H1 (cell line): ENCODE data around the gene UBE4A.

Source experiments
- EGR1 ChIP-seq: IDR thresholded peaks from 2 replicates; pipeline ENCODE4 v1.6.1; 2011; ENCODE audit warnings: low read depth, low read length, borderline replicate concordance
- EP300 ChIP-seq, 2 experiments: IDR thresholded peaks; 1 replicate in 1 of 2; 2 replicates in 1 of 2; pipeline ENCODE4 v1.6.1; 2011 to 2012; ENCODE audit warnings: low read depth in 2 of 2, low read length in 2 of 2, mild to moderate bottlenecking in 2 of 2, borderline replicate concordance in 1 of 2, inconsistent platforms in 1 of 2, moderate library complexity in 1 of 2
- GABPA ChIP-seq: IDR thresholded peaks from 2 replicates; pipeline ENCODE4 v1.6.1; 2011; ENCODE audit warnings: mild to moderate bottlenecking, low read length, moderate library complexity, borderline replicate concordance; ENCODE audit not compliant: insufficient read depth
- NRF1 ChIP-seq: IDR thresholded peaks from 2 replicates; pipeline ENCODE4 v1.6.1; 2011; ENCODE audit warnings: mild to moderate bottlenecking, low read depth, low read length, improper control_type of control experiment
- PHF8 ChIP-seq: fragments of 200-600 bp; sonication (generic); conservative IDR thresholded peaks from 2 replicates; pipeline ENCODE4 v1.7.1; 2012; ENCODE audit warnings: low read depth, mild to moderate bottlenecking, inconsistent platforms, low read length, moderate library complexity
- POLR2AphosphoS5 ChIP-seq: IDR thresholded peaks from 2 replicates; pipeline ENCODE4 v1.6.1; 2011; ENCODE audit warnings: low read depth, low read length
- SP2 ChIP-seq: IDR thresholded peaks from 2 replicates; pipeline ENCODE4 v1.6.1; 2012; ENCODE audit warnings: mild to moderate bottlenecking, low read length, inconsistent platforms
- SUZ12 ChIP-seq: fragments of 200-600 bp; sonication (generic); IDR thresholded peaks from 2 replicates; pipeline ENCODE4 v1.6.1; 2012; ENCODE audit warnings: mild to moderate bottlenecking, inconsistent platforms, low read length, moderate library complexity, mixed read lengths
- TAF1 ChIP-seq: IDR thresholded peaks from 2 replicates; pipeline ENCODE4 v1.6.1; 2011; ENCODE audit warnings: mild to moderate bottlenecking, low read depth, low read length
- TAF7 ChIP-seq: optimal IDR thresholded peaks from 2 replicates; pipeline ENCODE3; 2011; ENCODE audit warnings: low read depth, mild to moderate bottlenecking, inconsistent platforms, low read length, moderate library complexity, borderline replicate concordance
- TF ChIP-seq, protein P1 (sequence below): IDR thresholded peaks from 2 replicates; pipeline ENCODE4 v1.6.1; 2011; ENCODE audit warnings: low read depth, mild to moderate bottlenecking, low read length; ENCODE audit not compliant: insufficient read depth
- TF ChIP-seq, protein P2 (sequence below), 3 experiments: IDR thresholded peaks; 1 replicate in 2 of 3; 2 replicates in 1 of 3; pipeline versions ENCODE4 v1.5.1 to v1.6.1; 2011; ENCODE audit warnings: low read length in 3 of 3, mild to moderate bottlenecking in 3 of 3, inconsistent platforms in 2 of 3, low read depth in 1 of 3, moderate library complexity in 1 of 3; ENCODE audit not compliant: insufficient read depth in 1 of 3; ENCODE audit errors: control extremely low read depth in 1 of 3

DNA sequence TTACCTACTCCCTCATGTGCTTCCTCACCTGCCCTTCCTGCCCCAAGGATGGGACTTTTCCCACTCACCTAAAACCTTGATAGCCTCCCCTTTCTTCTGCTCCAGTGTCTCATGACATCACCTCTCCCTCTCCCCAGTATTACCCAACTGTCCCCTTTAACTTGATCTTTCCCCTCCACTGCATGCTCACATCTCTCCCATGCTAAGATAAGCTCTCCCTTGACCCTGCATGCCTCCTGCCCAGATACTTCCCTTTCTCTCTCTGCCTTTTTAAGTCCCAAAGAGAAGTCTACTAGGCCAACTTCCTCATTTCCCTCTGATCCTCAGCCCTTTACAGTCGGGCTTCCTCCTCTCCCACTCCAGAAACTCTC, 40.1 kb upstream of the UBE4A start:
- TF ChIP-seq GABPA (no peak), EP300 (IDR thresholded peaks at IDR 0.05; ENCODE audit: borderline replicate concordance in 1 of 2, low read depth in 2 of 2, low read length in 2 of 2) (no peak), TAF7 (no peak), SP2 (no peak), PHF8 (no peak), EGR1 (no peak), NRF1 (no peak), POLR2AphosphoS5 (no peak), SUZ12 (no peak), TAF1 (no peak)
- TF ChIP-seq, protein P1, sequence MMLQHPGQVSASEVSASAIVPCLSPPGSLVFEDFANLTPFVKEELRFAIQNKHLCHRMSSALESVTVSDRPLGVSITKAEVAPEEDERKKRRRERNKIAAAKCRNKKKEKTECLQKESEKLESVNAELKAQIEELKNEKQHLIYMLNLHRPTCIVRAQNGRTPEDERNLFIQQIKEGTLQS = no peak
- TF ChIP-seq, protein P2, sequence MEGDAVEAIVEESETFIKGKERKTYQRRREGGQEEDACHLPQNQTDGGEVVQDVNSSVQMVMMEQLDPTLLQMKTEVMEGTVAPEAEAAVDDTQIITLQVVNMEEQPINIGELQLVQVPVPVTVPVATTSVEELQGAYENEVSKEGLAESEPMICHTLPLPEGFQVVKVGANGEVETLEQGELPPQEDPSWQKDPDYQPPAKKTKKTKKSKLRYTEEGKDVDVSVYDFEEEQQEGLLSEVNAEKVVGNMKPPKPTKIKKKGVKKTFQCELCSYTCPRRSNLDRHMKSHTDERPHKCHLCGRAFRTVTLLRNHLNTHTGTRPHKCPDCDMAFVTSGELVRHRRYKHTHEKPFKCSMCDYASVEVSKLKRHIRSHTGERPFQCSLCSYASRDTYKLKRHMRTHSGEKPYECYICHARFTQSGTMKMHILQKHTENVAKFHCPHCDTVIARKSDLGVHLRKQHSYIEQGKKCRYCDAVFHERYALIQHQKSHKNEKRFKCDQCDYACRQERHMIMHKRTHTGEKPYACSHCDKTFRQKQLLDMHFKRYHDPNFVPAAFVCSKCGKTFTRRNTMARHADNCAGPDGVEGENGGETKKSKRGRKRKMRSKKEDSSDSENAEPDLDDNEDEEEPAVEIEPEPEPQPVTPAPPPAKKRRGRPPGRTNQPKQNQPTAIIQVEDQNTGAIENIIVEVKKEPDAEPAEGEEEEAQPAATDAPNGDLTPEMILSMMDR (IDR thresholded peaks at IDR 0.05; ENCODE audit: control extremely low read depth in 1 of 3, insufficient read depth in 1 of 3, low read depth in 1 of 3, low read length in 3 of 3) = no peak
